K562 (cell line): Measurements from ENCODE around the gene FADS1. TPM values are rescaled to one million over a fixed set of nuclear protein-coding genes. Genes with fewer than 3 reads are reported as not detected.

ENCODE experiments used
- ARHGAP35 ChIP-seq: fragments of 450-650 bp; IDR thresholded peaks from 2 replicates; pipeline ENCODE4 v1.6.1; 2018; ENCODE audit not compliant: partially characterized antibody
- ELF2 ChIP-seq: fragments of 250-450 bp; sonication (Bioruptor Pico); IDR thresholded peaks from 2 replicates; pipeline ENCODE4 v1.5.0; 2021; ENCODE audit warnings: mild to moderate bottlenecking
- EP300 ChIP-seq: IDR thresholded peaks from 2 replicates; pipeline ENCODE4 v1.6.1; 2012; ENCODE audit warnings: low read length, improper control_type of control experiment
- FOXJ3 ChIP-seq: sonication (generic); formaldehyde crosslinking; IDR thresholded peaks from 2 replicates; pipeline ENCODE4 v1.4.0; 2020; ENCODE audit warnings: mild to moderate bottlenecking, missing genetic modification reagents
- IFI16 ChIP-seq: fragments of 250-450 bp; sonication (Bioruptor Pico); IDR thresholded peaks from 2 replicates; pipeline ENCODE4 v2.1.2; 2022; ENCODE audit warnings: mild to moderate bottlenecking, inconsistent platforms
- JUNB ChIP-seq: fragments of 450-650 bp; formaldehyde crosslinking; conservative IDR thresholded peaks from 2 replicates; pipeline ENCODE4 v1.4.0; 2020; ENCODE audit warnings: mild to moderate bottlenecking
- MAFF ChIP-seq: IDR thresholded peaks from 2 replicates; pipeline ENCODE4 v1.6.1; 2012; ENCODE audit warnings: low read length, improper control_type of control experiment
- POLR2H ChIP-seq: IDR thresholded peaks from 2 replicates; pipeline ENCODE4 v1.6.1; 2016; ENCODE audit warnings: missing genetic modification characterization, low read depth, mild to moderate bottlenecking, control low read depth, missing compliant biosample characterization, moderate library complexity
- RAD51 ChIP-seq: fragments of 450-650 bp; IDR thresholded peaks from 2 replicates; pipeline ENCODE4 v1.7.1; 2016; ENCODE audit warnings: low read depth, mild to moderate bottlenecking, borderline replicate concordance
- RFX5 ChIP-seq: IDR thresholded peaks from 2 replicates; pipeline ENCODE4 v1.6.1; 2011; ENCODE audit warnings: low read depth, mild to moderate bottlenecking, improper control_type of control experiment, low read length
- SOX6 ChIP-seq: fragments of 450-650 bp; IDR thresholded peaks from 2 replicates; pipeline ENCODE4 v1.6.1; 2014; ENCODE audit warnings: mild to moderate bottlenecking
- TBL1XR1 ChIP-seq, 2 experiments: IDR thresholded peaks; 2 replicates each; pipeline ENCODE4 v1.6.1; 2012; ENCODE audit warnings: improper control_type of control experiment in 2 of 2, low read length in 2 of 2, mild to moderate bottlenecking in 1 of 2
- ZFPM2 ChIP-seq: fragments of 250-450 bp; sonication (Bioruptor Pico); IDR thresholded peaks from 2 replicates; pipeline ENCODE4 v1.5.1; 2022; ENCODE audit warnings: mild to moderate bottlenecking
- ZNF274 ChIP-seq: IDR thresholded peaks from 2 replicates; pipeline ENCODE4 v1.6.1; 2011; ENCODE audit warnings: low read depth, mild to moderate bottlenecking, low read length, moderate library complexity, borderline replicate concordance
- ZNF75A ChIP-seq: fragments of 450-650 bp; formaldehyde crosslinking; IDR thresholded peaks from 2 replicates; pipeline ENCODE4 v1.4.0; 2020; ENCODE audit warnings: mild to moderate bottlenecking
- polyA plus RNA-seq, 8 experiments: library from polyadenylated mRNA; depleted of rRNA in 4 of 8; stranded (reverse) in 5 of 8; unstranded in 3 of 8; fragments of >200 nt; fragmentation: Nextera tagmentation in 2 of 8; fragmentation: Illumina TruSeq in 1 of 8; extraction: Ambion mirVana in 2 of 8; extraction: Trizol in 1 of 8; gene quantifications; 2 replicates each; pipeline versions ENCODE4 v1.2.1 to v1.2.3, GENCODE V29; 2011 to 2014; ENCODE audit warnings: inconsistent platforms in 1 of 8, missing spikeins in 1 of 8
- total RNA-seq, 7 experiments: library from RNA; depleted of rRNA in 6 of 7; stranded (reverse); fragments of >200 nt in 6 of 7; fragmentation: Illumina TruSeq in 2 of 7; extraction: Trizol in 2 of 7; gene quantifications; 2 replicates each; pipeline versions ENCODE4 v1.2.1 to v1.2.3, GENCODE V29; 2011 to 2021; ENCODE audit warnings: low replicate concordance in 1 of 7
- TF ChIP-seq, protein P1 (sequence below), 2 experiments: IDR thresholded peaks; 2 replicates each; pipeline ENCODE4 v1.6.1; 2012; ENCODE audit warnings: improper control_type of control experiment in 2 of 2, low read depth in 2 of 2, low read length in 2 of 2, borderline replicate concordance in 1 of 2
- TF ChIP-seq, protein P2 (sequence below): sonication (generic); formaldehyde crosslinking; IDR thresholded peaks from 2 replicates; pipeline ENCODE4 v1.8.0; 2022; ENCODE audit warnings: mild to moderate bottlenecking, missing genetic modification reagents
- TF ChIP-seq, protein P3 (sequence below): sonication (generic); formaldehyde crosslinking; IDR thresholded peaks from 2 replicates; pipeline ENCODE4 v1.8.0; 2022; ENCODE audit warnings: missing genetic modification reagents, mild to moderate bottlenecking, borderline replicate concordance
- TF ChIP-seq, protein P4 (sequence below): fragments of 450-650 bp; IDR thresholded peaks from 2 replicates; pipeline ENCODE4 v1.6.1; 2016; ENCODE audit warnings: borderline replicate concordance
- TF ChIP-seq, protein P5 (sequence below): IDR thresholded peaks from 2 replicates; pipeline ENCODE4 v1.6.1; 2012; ENCODE audit warnings: low read depth, low read length, improper control_type of control experiment, borderline replicate concordance

The FADS1 gene
- total and polyA plus RNA-seq, 9 of the 15 experiments (the other 6 are each of a cell fraction or from before 2014, with no cell fraction given): 110 to 864 (median 364) TPM

DNA sequence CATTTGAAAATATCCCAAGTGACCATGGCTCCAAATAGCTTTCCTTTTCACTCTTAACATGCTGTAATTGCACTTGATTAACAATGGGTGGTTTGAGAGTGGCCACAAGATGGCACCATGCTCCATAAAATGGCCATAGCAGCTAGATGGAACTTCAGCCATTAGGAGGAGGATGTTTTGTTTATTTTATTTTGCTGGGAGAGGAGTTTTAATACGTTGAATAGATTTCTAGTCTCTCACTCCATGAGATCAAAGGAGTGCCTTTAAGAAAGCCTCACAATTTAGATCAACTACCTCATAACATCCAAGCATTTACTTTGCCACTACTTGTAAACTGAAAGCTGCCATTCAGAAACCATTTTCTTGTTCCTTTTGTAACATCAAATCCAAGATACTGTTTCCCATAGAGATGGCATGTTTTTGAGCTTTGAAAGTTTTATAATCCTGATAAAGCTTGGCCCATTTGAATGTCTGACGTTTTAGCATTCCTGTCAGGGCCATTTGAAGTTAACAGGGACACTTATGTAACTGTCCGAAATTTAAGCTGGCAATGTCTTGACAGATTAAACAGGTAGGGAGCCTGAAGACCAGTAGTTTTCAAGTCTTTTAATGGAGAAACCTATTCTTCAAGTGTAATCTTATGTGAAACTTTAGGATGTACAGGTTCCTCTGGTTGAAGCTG, 19.4 kb downstream of the FADS1 start (continued):
- TF ChIP-seq, protein P1, sequence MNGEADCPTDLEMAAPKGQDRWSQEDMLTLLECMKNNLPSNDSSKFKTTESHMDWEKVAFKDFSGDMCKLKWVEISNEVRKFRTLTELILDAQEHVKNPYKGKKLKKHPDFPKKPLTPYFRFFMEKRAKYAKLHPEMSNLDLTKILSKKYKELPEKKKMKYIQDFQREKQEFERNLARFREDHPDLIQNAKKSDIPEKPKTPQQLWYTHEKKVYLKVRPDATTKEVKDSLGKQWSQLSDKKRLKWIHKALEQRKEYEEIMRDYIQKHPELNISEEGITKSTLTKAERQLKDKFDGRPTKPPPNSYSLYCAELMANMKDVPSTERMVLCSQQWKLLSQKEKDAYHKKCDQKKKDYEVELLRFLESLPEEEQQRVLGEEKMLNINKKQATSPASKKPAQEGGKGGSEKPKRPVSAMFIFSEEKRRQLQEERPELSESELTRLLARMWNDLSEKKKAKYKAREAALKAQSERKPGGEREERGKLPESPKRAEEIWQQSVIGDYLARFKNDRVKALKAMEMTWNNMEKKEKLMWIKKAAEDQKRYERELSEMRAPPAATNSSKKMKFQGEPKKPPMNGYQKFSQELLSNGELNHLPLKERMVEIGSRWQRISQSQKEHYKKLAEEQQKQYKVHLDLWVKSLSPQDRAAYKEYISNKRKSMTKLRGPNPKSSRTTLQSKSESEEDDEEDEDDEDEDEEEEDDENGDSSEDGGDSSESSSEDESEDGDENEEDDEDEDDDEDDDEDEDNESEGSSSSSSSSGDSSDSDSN (IDR thresholded peaks at IDR 0.05; ENCODE audit: borderline replicate concordance in 1 of 2, low read depth in 2 of 2, low read length in 2 of 2): no peak
- TF ChIP-seq ARHGAP35 (no peak), FOXJ3 (CRISPR knock-in tag) (no peak), ZFPM2 (CRISPR knock-in tag) (no peak), EP300 (no peak), MAFF (no peak), RFX5 (no peak), ZNF75A (no peak), ELF2 (CRISPR knock-in tag) (peak; percentile 51; the same call in 1 of the 2 replicates), RAD51 (no peak), ZNF274 (no peak), TBL1XR1 (IDR thresholded peaks at IDR 0.05; ENCODE audit: low read length in 2 of 2) (peak in 1 of 2 experiments; percentile 47; a peak in 1 of 4 replicates), POLR2H (tag) (peak; percentile 72), JUNB (CRISPR knock-in tag) (no peak), SOX6 (0 out of 2 replicates have a peak, but pooled peaks have one; percentile 38), IFI16 (no peak)
- TF ChIP-seq, protein P2, sequence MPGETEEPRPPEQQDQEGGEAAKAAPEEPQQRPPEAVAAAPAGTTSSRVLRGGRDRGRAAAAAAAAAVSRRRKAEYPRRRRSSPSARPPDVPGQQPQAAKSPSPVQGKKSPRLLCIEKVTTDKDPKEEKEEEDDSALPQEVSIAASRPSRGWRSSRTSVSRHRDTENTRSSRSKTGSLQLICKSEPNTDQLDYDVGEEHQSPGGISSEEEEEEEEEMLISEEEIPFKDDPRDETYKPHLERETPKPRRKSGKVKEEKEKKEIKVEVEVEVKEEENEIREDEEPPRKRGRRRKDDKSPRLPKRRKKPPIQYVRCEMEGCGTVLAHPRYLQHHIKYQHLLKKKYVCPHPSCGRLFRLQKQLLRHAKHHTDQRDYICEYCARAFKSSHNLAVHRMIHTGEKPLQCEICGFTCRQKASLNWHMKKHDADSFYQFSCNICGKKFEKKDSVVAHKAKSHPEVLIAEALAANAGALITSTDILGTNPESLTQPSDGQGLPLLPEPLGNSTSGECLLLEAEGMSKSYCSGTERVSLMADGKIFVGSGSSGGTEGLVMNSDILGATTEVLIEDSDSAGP: no peak
- TF ChIP-seq, protein P3, sequence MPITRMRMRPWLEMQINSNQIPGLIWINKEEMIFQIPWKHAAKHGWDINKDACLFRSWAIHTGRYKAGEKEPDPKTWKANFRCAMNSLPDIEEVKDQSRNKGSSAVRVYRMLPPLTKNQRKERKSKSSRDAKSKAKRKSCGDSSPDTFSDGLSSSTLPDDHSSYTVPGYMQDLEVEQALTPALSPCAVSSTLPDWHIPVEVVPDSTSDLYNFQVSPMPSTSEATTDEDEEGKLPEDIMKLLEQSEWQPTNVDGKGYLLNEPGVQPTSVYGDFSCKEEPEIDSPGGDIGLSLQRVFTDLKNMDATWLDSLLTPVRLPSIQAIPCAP: no peak
- TF ChIP-seq, protein P4, sequence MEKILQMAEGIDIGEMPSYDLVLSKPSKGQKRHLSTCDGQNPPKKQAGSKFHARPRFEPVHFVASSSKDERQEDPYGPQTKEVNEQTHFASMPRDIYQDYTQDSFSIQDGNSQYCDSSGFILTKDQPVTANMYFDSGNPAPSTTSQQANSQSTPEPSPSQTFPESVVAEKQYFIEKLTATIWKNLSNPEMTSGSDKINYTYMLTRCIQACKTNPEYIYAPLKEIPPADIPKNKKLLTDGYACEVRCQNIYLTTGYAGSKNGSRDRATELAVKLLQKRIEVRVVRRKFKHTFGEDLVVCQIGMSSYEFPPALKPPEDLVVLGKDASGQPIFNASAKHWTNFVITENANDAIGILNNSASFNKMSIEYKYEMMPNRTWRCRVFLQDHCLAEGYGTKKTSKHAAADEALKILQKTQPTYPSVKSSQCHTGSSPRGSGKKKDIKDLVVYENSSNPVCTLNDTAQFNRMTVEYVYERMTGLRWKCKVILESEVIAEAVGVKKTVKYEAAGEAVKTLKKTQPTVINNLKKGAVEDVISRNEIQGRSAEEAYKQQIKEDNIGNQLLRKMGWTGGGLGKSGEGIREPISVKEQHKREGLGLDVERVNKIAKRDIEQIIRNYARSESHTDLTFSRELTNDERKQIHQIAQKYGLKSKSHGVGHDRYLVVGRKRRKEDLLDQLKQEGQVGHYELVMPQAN: no peak
- TF ChIP-seq, protein P5, sequence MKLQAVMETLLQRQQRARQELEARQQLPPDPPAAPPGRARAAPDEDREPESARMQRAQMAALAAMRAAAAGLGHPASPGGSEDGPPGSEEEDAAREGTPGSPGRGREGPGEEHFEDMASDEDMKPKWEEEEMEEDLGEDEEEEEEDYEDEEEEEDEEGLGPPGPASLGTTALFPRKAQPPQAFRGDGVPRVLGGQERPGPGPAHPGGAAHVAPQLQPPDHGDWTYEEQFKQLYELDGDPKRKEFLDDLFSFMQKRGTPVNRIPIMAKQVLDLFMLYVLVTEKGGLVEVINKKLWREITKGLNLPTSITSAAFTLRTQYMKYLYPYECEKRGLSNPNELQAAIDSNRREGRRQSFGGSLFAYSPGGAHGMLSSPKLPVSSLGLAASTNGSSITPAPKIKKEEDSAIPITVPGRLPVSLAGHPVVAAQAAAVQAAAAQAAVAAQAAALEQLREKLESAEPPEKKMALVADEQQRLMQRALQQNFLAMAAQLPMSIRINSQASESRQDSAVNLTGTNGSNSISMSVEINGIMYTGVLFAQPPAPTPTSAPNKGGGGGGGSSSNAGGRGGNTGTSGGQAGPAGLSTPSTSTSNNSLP: peak; percentile 97
